Measurements from ENCODE around the gene CYP2A6.

Gene CYP2A6

GRCh38 chr19:40801426-40802299 lies 48.6 kb downstream of the CYP2A6 start:
- DNase-seq, result no peak

GRCh38 chr19:40800997-40801377 lies 49.3 kb downstream of the CYP2A6 start:
- DNase-seq, result no peak

GRCh38 chr19:40800339-40800996 lies 49.8 kb downstream of the CYP2A6 start:
- no peak for DNase-seq

DNA sequence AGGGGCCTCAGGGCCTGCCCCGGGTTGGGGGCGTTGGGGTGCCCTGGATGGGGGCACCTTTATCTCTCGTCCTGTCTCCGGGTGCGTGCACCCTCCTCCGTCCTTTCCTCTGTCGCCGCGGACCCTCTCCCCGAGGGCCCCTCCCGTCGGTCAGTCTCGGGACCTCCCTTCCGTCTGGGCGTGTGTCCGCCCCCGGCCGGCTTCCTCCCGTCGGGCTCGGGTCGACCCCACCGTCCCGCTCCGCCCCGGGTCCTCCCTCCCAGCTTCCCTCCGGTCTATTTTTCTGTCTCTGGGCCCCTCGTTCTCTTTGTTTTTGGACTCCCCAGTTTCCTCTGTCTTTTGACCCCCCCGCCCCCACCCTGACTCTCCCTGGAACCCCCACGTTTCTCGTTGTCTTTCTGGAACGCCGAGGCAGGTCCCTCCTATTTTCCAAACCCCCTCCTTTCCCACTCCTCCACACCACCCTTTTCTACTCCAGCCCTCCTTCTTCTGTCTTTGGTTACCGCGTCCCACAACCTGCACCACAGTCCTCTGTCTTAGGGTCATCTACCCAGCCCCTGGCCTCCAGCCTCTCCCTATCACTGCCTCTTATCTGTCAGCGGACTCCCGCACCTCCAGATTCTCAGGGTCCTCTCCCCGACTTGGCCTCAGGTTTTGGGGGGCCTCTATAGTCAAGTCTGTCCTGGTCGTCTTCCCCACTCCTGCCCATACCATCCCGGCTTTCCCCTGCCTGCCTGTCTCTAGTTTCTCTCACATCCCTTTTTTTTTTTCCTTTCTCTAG lies 50.5 kb downstream of the CYP2A6 start:
- no peak for DNase-seq

DNA sequence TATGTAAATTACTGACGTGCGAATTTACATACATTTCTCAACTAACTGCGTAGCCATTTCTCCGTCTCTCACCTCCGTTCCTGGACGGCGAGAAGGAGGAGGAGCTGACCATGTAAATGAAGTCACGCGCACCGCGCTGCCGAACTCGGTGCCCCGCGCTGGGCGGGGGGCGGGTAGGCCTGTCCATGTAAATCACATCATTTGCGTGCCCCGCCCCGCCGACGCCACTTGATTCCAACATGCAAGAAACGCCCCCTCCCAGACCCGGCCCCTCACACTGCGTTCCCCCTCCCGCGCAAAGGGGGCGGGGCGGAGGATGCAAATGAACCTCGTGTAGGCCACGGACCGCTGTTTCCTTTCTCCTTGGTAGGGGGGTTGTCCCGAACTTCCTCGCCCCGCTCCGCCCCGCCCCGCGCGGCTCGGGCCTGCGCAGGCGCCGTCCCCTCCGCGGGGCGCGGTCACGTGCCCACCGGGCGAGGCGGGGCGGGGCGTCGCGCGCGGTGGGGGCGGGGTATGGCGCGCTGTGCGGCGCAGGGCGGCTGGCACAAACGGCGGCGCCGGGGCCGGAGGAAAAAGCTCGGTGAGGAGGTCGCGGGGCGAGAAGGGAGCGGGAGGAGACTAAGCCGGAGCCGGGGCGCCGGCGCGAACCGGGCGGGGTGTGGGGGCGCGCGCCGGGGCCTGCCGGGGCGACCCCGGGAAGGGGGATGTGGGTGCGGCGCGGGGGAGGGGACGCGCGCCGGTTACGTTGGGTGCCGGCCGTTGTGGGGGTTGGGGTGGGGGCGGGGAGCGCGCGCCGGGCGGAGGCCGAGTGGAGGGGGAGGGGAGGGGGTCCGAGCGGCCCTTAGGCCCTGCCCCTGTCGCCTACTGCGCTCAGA lies 51.3 kb downstream of the CYP2A6 start, which contains the start of gene EGLN2:
Gene EGLN2, plus strand, starts transcription at position 509 of the 875 bp plus-strand sequence. CDS start 1,382 bp downstream, outside the sequence.
- DNase-seq, result peak; percentile 99 to 100

GRCh38 chr19:40797963-40798682 lies 52.1 kb downstream of the CYP2A6 start:
- peak; percentile 47 to 53 for DNase-seq

DNA sequence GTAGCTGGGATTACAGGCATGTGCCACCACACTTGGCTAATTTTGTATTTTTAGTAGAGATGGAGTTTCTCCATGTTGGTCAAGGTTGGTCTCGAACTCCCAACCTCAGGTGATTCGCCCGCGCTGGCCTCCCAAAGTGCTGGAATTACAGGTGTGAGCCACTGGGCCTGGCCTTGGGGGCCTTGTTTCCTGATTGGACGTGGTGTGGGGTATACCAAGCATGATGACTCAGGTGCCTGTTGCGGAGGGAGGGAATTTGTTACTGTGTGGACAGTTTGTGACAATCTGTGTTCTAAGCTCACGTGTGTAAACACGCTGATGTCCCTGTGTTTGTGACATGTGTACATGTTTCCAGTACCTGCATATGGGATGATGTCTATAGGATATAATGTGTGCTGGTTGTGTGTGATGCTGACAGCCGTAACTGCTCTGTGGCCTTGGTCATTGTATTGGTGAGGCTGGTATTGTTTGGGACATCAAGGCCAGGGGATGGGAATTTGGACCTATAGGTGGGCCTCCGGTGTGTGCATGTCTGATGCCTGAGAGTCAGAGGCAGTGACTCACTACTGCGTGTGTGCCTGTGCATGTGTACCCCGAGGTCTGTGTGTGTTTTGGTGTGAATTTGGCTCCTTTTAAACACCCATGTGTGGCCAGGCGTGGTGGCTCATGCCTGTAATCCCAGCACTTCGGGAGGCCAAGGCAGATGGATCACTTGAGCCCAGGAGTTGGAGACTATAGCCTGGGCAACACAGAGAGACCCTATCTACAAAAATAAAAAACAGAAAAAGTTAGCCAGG lies 52.9 kb downstream of the CYP2A6 start:
- no peak for DNase-seq

All from NCI-H1930 (cell line).